Measurements from ENCODE around the gene RAB7B. TPM values are rescaled to one million over a fixed set of nuclear protein-coding genes. Genes with fewer than 3 reads are reported as not detected.
A peak's percentile ranks its signal among the peaks of the same experiment; 100 is the strongest.

Gene RAB7B
- total RNA-seq, 4 donors from 2014 or later = 0.27 to 0.32 TPM; not detected in 2

- intact Hi-C loops (cut with DNase I; ENCODE audit: low total_unique reads) = no loop called here
- TF ChIP-seq EP300 (IDR thresholded peaks at IDR 0.05; ENCODE audit: low read depth) = no peak
- Histone ChIP-seq H3K9me3 (no peaks in the 10 kb centered on the region), H3K27ac (no peak overlapping the region), H3K4me3 (no peak overlapping the region), H3K36me3 (no peaks in the 10 kb centered on the region), H3K4me1 (no peaks in the 10 kb centered on the region), H3K27me3 (no peaks in the 10 kb centered on the region)
- WGBS, 2 donors (ENCODE audit: low coverage in 1 of 2) = 60 to 80% methylated on average over 2 of the region's 2 CpGs
- no peak for DNase-seq
- in situ Hi-C loops (cut with MboI; ENCODE audit: low pct_ligation_motif_present in 1 of 4, low pct_unique_long_range_greater_than_20kb in 1 of 4, low sequenced_read_pairs in 3 of 4) = loop anchor here in 3 of 4 donors (10.0 to 25.0 kb wide), 2 partner anchors 125 to 192 kb away; partner anchors contain the start of gene AVPR1B (in 1 of the 3)
These were observed 16.3 kb downstream of the RAB7B start for GRCh38 chr1:205986861-205987260.

GRCh38 chr1:205986292-205986691 lies 16.9 kb downstream of the RAB7B start:
- Histone ChIP-seq H3K4me3 (no peak overlapping the region), H3K36me3 (no peaks in the 10 kb centered on the region), H3K4me1 (no peaks in the 10 kb centered on the region), H3K27me3 (no peaks in the 10 kb centered on the region), H3K9me3 (no peaks in the 10 kb centered on the region), H3K27ac (no peak overlapping the region)
- 80% methylated on average over 3 of the region's 3 CpGs; no CpG with 5 or more reads in 1 of the 2 donors for WGBS, 2 donors (ENCODE audit: low coverage in 1 of 2)
- intact Hi-C loops (cut with DNase I; ENCODE audit: low total_unique reads) (no loop called here), in situ Hi-C loops (cut with MboI; ENCODE audit: low pct_ligation_motif_present in 1 of 4, low pct_unique_long_range_greater_than_20kb in 1 of 4, low sequenced_read_pairs in 3 of 4) (loop anchor here in 3 of 4 donors (10.0 to 25.0 kb wide), 2 partner anchors 126 to 191 kb away; partner anchors contain the start of gene AVPR1B (in 1 of the 3))
- DNase-seq = no peak
- TF ChIP-seq EP300 (IDR thresholded peaks at IDR 0.05; ENCODE audit: low read depth) (no peak), POLR2A (IDR thresholded peaks at IDR 0.05) (no peak), POLR2AphosphoS5 (IDR thresholded peaks at IDR 0.05) (no peak), CTCF (IDR thresholded peaks at IDR 0.05) (no peak)

- Histone ChIP-seq H3K9me3 (no peaks in the 10 kb centered on the region), H3K27ac (no peak overlapping the region), H3K36me3 (no peaks in the 10 kb centered on the region), H3K4me1 (no peaks in the 10 kb centered on the region), H3K27me3 (no peaks in the 10 kb centered on the region), H3K4me3 (no peak overlapping the region)
- intact Hi-C loops (cut with DNase I; ENCODE audit: low total_unique reads) = no loop called here
- in situ Hi-C loops (cut with MboI; ENCODE audit: low pct_ligation_motif_present in 1 of 4, low pct_unique_long_range_greater_than_20kb in 1 of 4, low sequenced_read_pairs in 3 of 4) = loop anchor here in 3 of 4 donors (10.0 to 25.0 kb wide), 2 partner anchors 127 to 191 kb away; partner anchors contain the start of gene AVPR1B (in 1 of the 3)
- DNase-seq = no peak
- TF ChIP-seq CTCF (IDR thresholded peaks at IDR 0.05) (no peak), EP300 (IDR thresholded peaks at IDR 0.05; ENCODE audit: low read depth) (no peak), POLR2AphosphoS5 (IDR thresholded peaks at IDR 0.05) (no peak), POLR2A (IDR thresholded peaks at IDR 0.05) (no peak)
- WGBS, 2 donors (ENCODE audit: low coverage in 1 of 2) = 72 to 80% methylated on average over 4 to 9 of the region's 9 CpGs
These were observed 17.7 kb downstream of the RAB7B start for GRCh38 chr1:205985330-205986005.

- WGBS, 2 donors (ENCODE audit: low coverage in 1 of 2) = 37% methylated on average over 6 to 14 of the region's 14 CpGs
- Histone ChIP-seq H3K4me1 (no peaks in the 10 kb centered on the region), H3K36me3 (no peaks in the 10 kb centered on the region), H3K27ac (no peak overlapping the region), H3K4me3 (no peak overlapping the region), H3K27me3 (no peaks in the 10 kb centered on the region), H3K9me3 (no peaks in the 10 kb centered on the region)
- in situ Hi-C loops (cut with MboI; ENCODE audit: low pct_ligation_motif_present in 1 of 4, low pct_unique_long_range_greater_than_20kb in 1 of 4, low sequenced_read_pairs in 3 of 4) (loop anchor here in 3 of 4 donors (5.0 to 25.0 kb wide), 3 partner anchors 123 to 189 kb away; partner anchors contain the start of gene AVPR1B (in 1 of the 3)), intact Hi-C loops (cut with DNase I; ENCODE audit: low total_unique reads) (loop anchor here (2.0 kb wide), 1 partner anchor 189 kb away; no protein-coding TSS in a partner anchor)
- TF ChIP-seq CTCF (IDR thresholded peaks at IDR 0.05) (peak; percentile 35 to 62 (median 51)), EP300 (IDR thresholded peaks at IDR 0.05; ENCODE audit: low read depth) (no peak), POLR2A (IDR thresholded peaks at IDR 0.05) (no peak), POLR2AphosphoS5 (IDR thresholded peaks at IDR 0.05) (no peak)
- peak; percentile 46 for DNase-seq
These were observed 19.1 kb downstream of the RAB7B start for GRCh38 chr1:205983925-205984725.
